Endodermal cell (in vitro differentiated cells): ENCODE measurements around the gene CD200R1L. TPM values are rescaled to one million over a fixed set of nuclear protein-coding genes. Genes with fewer than 3 reads are reported as not detected.

Experiments used
- DNase-seq: peaks from one replicate; pipeline ENCODE4 v3.0.0-alpha.2; 2017
- H3K27ac ChIP-seq: 2 replicates; pipeline ENCODE4 v1.5.1; 2013; ENCODE audit warnings: mild to moderate bottlenecking, low read depth, low read length, moderate library complexity
- H3K27me3 ChIP-seq: 2 replicates; pipeline ENCODE4 v1.6.1; 2013; ENCODE audit warnings: mild to moderate bottlenecking, low read length, moderate library complexity; ENCODE audit not compliant: insufficient read depth, control insufficient read depth, poor library complexity, severe bottlenecking
- H3K36me3 ChIP-seq: 2 replicates; pipeline ENCODE4 v1.7.0; 2013; ENCODE audit warnings: mild to moderate bottlenecking, low read length, moderate library complexity; ENCODE audit not compliant: control insufficient read depth, insufficient read depth
- H3K4me1 ChIP-seq: one replicate; pipeline ENCODE4 v1.7.0; 2013; ENCODE audit warnings: low read length; ENCODE audit not compliant: control insufficient read depth, insufficient read depth
- H3K4me3 ChIP-seq: 2 replicates; pipeline ENCODE4 v1.5.1; 2013; ENCODE audit warnings: mild to moderate bottlenecking, low read length, moderate library complexity
- H3K9ac ChIP-seq: 2 replicates; pipeline ENCODE4 v1.6.1; 2013; ENCODE audit warnings: mild to moderate bottlenecking, low read length, moderate library complexity; ENCODE audit not compliant: poor library complexity, severe bottlenecking; ENCODE audit errors: extremely low read depth
- H3K9me3 ChIP-seq: 2 replicates; pipeline ENCODE4 v1.6.1; 2013; ENCODE audit warnings: mild to moderate bottlenecking, low read length, moderate library complexity; ENCODE audit not compliant: control insufficient read depth
- H3K27ac Mint-ChIP-seq: 2 replicates; pipeline ENCODE4 v1.8.0; 2020; ENCODE audit warnings: mixed read lengths
- H3K27me3 Mint-ChIP-seq: 2 replicates; pipeline ENCODE4 v1.8.0; 2021; ENCODE audit warnings: mild to moderate bottlenecking, mixed read lengths; ENCODE audit not compliant: insufficient read depth
- H3K36me3 Mint-ChIP-seq: 2 replicates; pipeline ENCODE4 v1.8.0; 2020; ENCODE audit warnings: low read depth, mixed read lengths
- H3K4me1 Mint-ChIP-seq: 2 replicates; pipeline ENCODE4 v1.8.0; 2020; ENCODE audit warnings: mixed read lengths
- H3K4me3 Mint-ChIP-seq: 2 replicates; pipeline ENCODE4 v1.8.0; 2020; ENCODE audit warnings: mild to moderate bottlenecking, moderate library complexity, mixed read lengths
- H3K9me3 Mint-ChIP-seq: 2 replicates; pipeline ENCODE4 v1.8.0; 2020; ENCODE audit warnings: mild to moderate bottlenecking, mixed read lengths
- CTCF ChIP-seq: fragments of 200-600 bp; sonication (generic); conservative IDR thresholded peaks from 2 replicates; pipeline ENCODE4 v1.5.0; 2021; ENCODE audit warnings: antibody characterized with exemption, mild to moderate bottlenecking
- WGBS, 2 experiments: methylation state at CpG; one replicate each; pipeline versions ENCODE4 v1.1.5 to v1.1.7; 2013; ENCODE audit warnings: missing lambda C conversion rate in 2 of 2, mixed read lengths in 1 of 2; ENCODE audit not compliant: insufficient coverage in 1 of 2, insufficient read length in 1 of 2; 5-methylcytosine and 5-hydroxymethylcytosine counted together
- total RNA-seq, 2 donors: library from RNA; stranded (reverse); fragmentation: NEBNext Ultra II Directional in 1 of 2; extraction: Animal tissue kit (Norgen Biotek cat#: 25700) in 1 of 2; gene quantifications; 2 replicates in 1 of 2; 3 replicates in 1 of 2; pipeline ENCODE4 v1.2.1, GENCODE V29; 2021

The CD200R1L gene
- total RNA-seq, 2 donors from 2014 or later, result not detected

GRCh38 chr3:112803467-112803866 lies 43.2 kb downstream of the CD200R1L start:
- peaks cover 16% of the 10 kb centered on the region for H3K4me1 Mint-ChIP-seq
- H3K36me3 ChIP-seq, result no peaks in the 10 kb centered on the region
- no peak overlapping the region for H3K27ac Mint-ChIP-seq
- peaks cover 8% of the 10 kb centered on the region for H3K9me3 ChIP-seq
- no peak overlapping the region for H3K9ac ChIP-seq
- H3K27me3 ChIP-seq, result no peaks in the 10 kb centered on the region
- no peak overlapping the region for H3K27ac ChIP-seq
- no peak for DNase-seq
- H3K36me3 Mint-ChIP-seq, result no peaks in the 10 kb centered on the region
- no peaks in the 10 kb centered on the region for H3K27me3 Mint-ChIP-seq
- no peaks in the 10 kb centered on the region for H3K4me1 ChIP-seq
- 93 to 100% methylated on average over 1 to 2 of the region's 2 CpGs for WGBS, 2 experiments
- H3K4me3 Mint-ChIP-seq, result no peak overlapping the region
- H3K4me3 ChIP-seq, result no peak overlapping the region
- no peaks in the 10 kb centered on the region for H3K9me3 Mint-ChIP-seq
- TF ChIP-seq CTCF, result no peak

- H3K36me3 ChIP-seq, result no peaks in the 10 kb centered on the region
- H3K9ac ChIP-seq, result no peak overlapping the region
- H3K4me3 ChIP-seq, result no peak overlapping the region
- H3K9me3 Mint-ChIP-seq, result peaks cover under 1% of the 10 kb centered on the region
- no peak overlapping the region for H3K4me3 Mint-ChIP-seq
- H3K4me1 Mint-ChIP-seq, result peaks cover 16% of the 10 kb centered on the region
- H3K4me1 ChIP-seq, result no peaks in the 10 kb centered on the region
- no peak for DNase-seq
- no peak overlapping the region for H3K27ac ChIP-seq
- no peaks in the 10 kb centered on the region for H3K27me3 Mint-ChIP-seq
- no peak for TF ChIP-seq CTCF
- H3K27ac Mint-ChIP-seq, result no peak overlapping the region
- H3K36me3 Mint-ChIP-seq, result no peaks in the 10 kb centered on the region
- H3K9me3 ChIP-seq, result peaks cover 10% of the 10 kb centered on the region
- no peaks in the 10 kb centered on the region for H3K27me3 ChIP-seq
Observed at GRCh38 chr3:112802338-112802737, 44.3 kb downstream of the CD200R1L start.

- no peak overlapping the region for H3K4me3 ChIP-seq
- H3K4me1 ChIP-seq, result no peaks in the 10 kb centered on the region
- H3K27me3 ChIP-seq, result no peaks in the 10 kb centered on the region
- Mint-ChIP-seq H3K36me3 (no peaks in the 10 kb centered on the region), H3K9me3 (peaks cover 4% of the 10 kb centered on the region), H3K4me3 (no peak overlapping the region), H3K27me3 (no peaks in the 10 kb centered on the region), H3K27ac (no peak overlapping the region), H3K4me1 (peaks cover 27% of the 10 kb centered on the region)
- no peak for DNase-seq
- H3K9ac ChIP-seq, result no peak overlapping the region
- H3K9me3 ChIP-seq, result peaks cover 9% of the 10 kb centered on the region
- no peak for TF ChIP-seq CTCF
- no peak overlapping the region for H3K27ac ChIP-seq
- H3K36me3 ChIP-seq, result no peaks in the 10 kb centered on the region
Observed at GRCh38 chr3:112799946-112800345, 46.7 kb downstream of the CD200R1L start.
